PC-9 (cell line): ENCODE results near the gene DHX16. TPM values are rescaled to one million over a fixed set of nuclear protein-coding genes. Genes with fewer than 3 reads are reported as not detected.
A peak's percentile ranks its signal among the peaks of the same experiment; 100 is the strongest.

Experiments
- BruUV-seq: library from RNA; stranded (reverse); fragments of 400-500 nt; replicated peaks from 2 replicates; lab custom pipeline; 2021; lab: Mats Ljungman, UMichigan
- CTCF ChIA-PET: fragments of 300-600 bp; sonication (Branson Sonifier 250); formaldehyde crosslinking; loops from one replicate; lab custom pipeline; 2022; ENCODE audit warnings: antibody characterized with exemption; lab: Charles Lee
- POLR2A ChIA-PET: fragments of 300-600 bp; sonication (Branson Sonifier 250); formaldehyde crosslinking; loops from one replicate; lab custom pipeline; 2022; ENCODE audit warnings: antibody characterized with exemption; ENCODE audit not compliant: unreplicated experiment; lab: Charles Lee
- DNase-seq, 2 experiments: peaks; one replicate each; pipeline versions ENCODE4 v3.0.0 to v3.0.0-alpha.2; 2015 to 2022; ENCODE audit warnings: mixed read lengths in 1 of 2
- H2AFZ ChIP-seq: fragments of 200-600 bp; sonication (generic); 2 replicates; pipeline ENCODE4 v1.8.1; 2017; ENCODE audit warnings: antibody characterized with exemption
- H3F3A ChIP-seq: fragments of 200-600 bp; sonication (generic); 2 replicates; pipeline ENCODE4 v1.8.1; 2017; ENCODE audit warnings: antibody characterized with exemption, mild to moderate bottlenecking, low read depth; ENCODE audit not compliant: insufficient read depth
- H3K27ac ChIP-seq: fragments of 200-600 bp; sonication (generic); 2 replicates; pipeline ENCODE4 v1.6.1; 2016; ENCODE audit warnings: mixed run types
- H3K27me3 ChIP-seq: fragments of 200-600 bp; sonication (generic); 2 replicates; pipeline ENCODE4 v1.6.1; 2016; ENCODE audit warnings: low read depth, mixed run types; ENCODE audit not compliant: insufficient read depth
- H3K36me3 ChIP-seq: fragments of 200-600 bp; sonication (generic); 2 replicates; pipeline ENCODE4 v1.6.1; 2016; ENCODE audit warnings: low read depth, mixed run types
- H3K4me1 ChIP-seq: fragments of 200-600 bp; sonication (generic); replicated peaks from 2 replicates; pipeline ENCODE4 v1.6.1; 2016; ENCODE audit warnings: mixed run types; ENCODE audit not compliant: insufficient read depth
- H3K4me2 ChIP-seq: fragments of 200-600 bp; sonication (generic); 2 replicates; pipeline ENCODE4 v1.6.1; 2017; ENCODE audit warnings: mixed run types
- H3K4me3 ChIP-seq: fragments of 200-600 bp; sonication (generic); 2 replicates; pipeline ENCODE4 v1.6.1; 2016; ENCODE audit warnings: mixed run types
- H3K79me2 ChIP-seq: fragments of 200-600 bp; sonication (generic); 2 replicates; pipeline ENCODE4 v1.6.1; 2017; ENCODE audit warnings: low read depth, mixed run types
- H3K9me2 ChIP-seq: fragments of 200-600 bp; sonication (generic); 2 replicates; pipeline ENCODE4 v1.8.1; 2017; ENCODE audit warnings: mild to moderate bottlenecking; ENCODE audit not compliant: insufficient read depth
- H3K9me3 ChIP-seq: fragments of 200-600 bp; sonication (generic); 2 replicates; pipeline ENCODE4 v1.8.1; 2016; ENCODE audit warnings: low read depth; ENCODE audit not compliant: insufficient read depth
- H4K20me1 ChIP-seq: fragments of 200-600 bp; sonication (generic); 2 replicates; pipeline ENCODE4 v1.8.1; 2017; ENCODE audit not compliant: insufficient read depth
- CTCF ChIP-seq: fragments of 200-600 bp; sonication (generic); conservative IDR thresholded peaks from 2 replicates; pipeline ENCODE4 v1.6.1; 2017; ENCODE audit warnings: mixed run types, antibody characterized with exemption, mild to moderate bottlenecking, moderate library complexity
- EZH2 ChIP-seq: fragments of 200-600 bp; sonication (generic); IDR thresholded peaks from 2 replicates; pipeline ENCODE4 v1.8.0; 2017; ENCODE audit warnings: antibody characterized with exemption, low read depth
- intact Hi-C: fragments of 100-400 bp; cut with micrococcal nuclease; formaldehyde crosslinking; loops from one replicate; pipeline ENCODE4 v1.10.0; 2022; ENCODE audit not compliant: unreplicated experiment
- total RNA-seq: library from RNA; stranded (reverse); gene quantifications from 2 replicates; pipeline ENCODE4 v1.2.3, GENCODE V29; 2021

Gene DHX16
- total RNA-seq, 1 experiment from 2014 or later, result 43.5 TPM

GRCh38 chr6:30689022-30689865 is 16.4 kb upstream of the DHX16 start:
- intact Hi-C loops, result no loop called here
- Histone ChIP-seq H3F3A (peaks cover 18% of the 10 kb centered on the region; the same call in 1 of the 2 replicates), H3K27ac (no peak overlapping the region), H2AFZ (no peak overlapping the region), H3K4me3 (no peak overlapping the region), H3K27me3 (no peaks in the 10 kb centered on the region), H3K9me2 (no peaks in the 10 kb centered on the region), H4K20me1 (no peaks in the 10 kb centered on the region), H3K9me3 (no peaks in the 10 kb centered on the region), H3K36me3 (no peaks in the 10 kb centered on the region), H3K79me2 (peaks cover 33% of the 10 kb centered on the region), H3K4me1 (peaks cover 41% of the 10 kb centered on the region), H3K4me2 (0 out of 2 replicates have a peak overlapping the region, but pooled peaks have one; percentile 93)
- BruUV-seq, result no TSS peak
- no peak for TF ChIP-seq CTCF
- TF ChIP-seq EZH2, result no peak
- no peak for DNase-seq
- CTCF ChIA-PET, result interaction anchor here (0.7 kb wide), 1 partner anchor 27 kb away, joined by 3 read pairs; the partner anchor contains the start of gene MDC1
- POLR2A ChIA-PET, result no interaction called here

- TF ChIP-seq CTCF, result no peak
- no peak for TF ChIP-seq EZH2
- intact Hi-C loops, result no loop called here
- H3K4me1 ChIP-seq, result peaks cover 44% of the 10 kb centered on the region
- CTCF ChIA-PET, result interaction anchor here (0.7 kb wide), 1 partner anchor 28 kb away, joined by 3 read pairs; the partner anchor contains the start of gene MDC1
- H3K9me3 ChIP-seq, result no peaks in the 10 kb centered on the region
- POLR2A ChIA-PET, result no interaction called here
- peak overlapping the region; percentile 93 for H3K4me2 ChIP-seq
- no peak for DNase-seq
- H3K27ac ChIP-seq, result no peak overlapping the region
- BruUV-seq, result no TSS peak
- no peak overlapping the region for H2AFZ ChIP-seq
- no peak overlapping the region; the same call in 1 of the 2 replicates for H3K4me3 ChIP-seq
- peaks cover 25% of the 10 kb centered on the region for H3F3A ChIP-seq
- no peaks in the 10 kb centered on the region for H4K20me1 ChIP-seq
- peaks cover 40% of the 10 kb centered on the region for H3K79me2 ChIP-seq
- H3K27me3 ChIP-seq, result no peaks in the 10 kb centered on the region
- no peaks in the 10 kb centered on the region for H3K36me3 ChIP-seq
- no peaks in the 10 kb centered on the region for H3K9me2 ChIP-seq
Measured at GRCh38 chr6:30688569-30688968, 15.8 kb upstream of the DHX16 start.

GRCh38 chr6:30687659-30688431 is 15.0 kb upstream of the DHX16 start:
- H3K9me3 ChIP-seq, result no peaks in the 10 kb centered on the region
- peak in 1 of 2 experiments; percentile 38 for DNase-seq
- H3K4me1 ChIP-seq, result peaks cover 51% of the 10 kb centered on the region
- H3K79me2 ChIP-seq, result peaks cover 47% of the 10 kb centered on the region
- intact Hi-C loops, result loop anchor here (1.0 to 2.0 kb wide), 4 partner anchors 29 to 226 kb away; partner anchors contain the start of genes MDC1, MRPS18B, PPP1R10 and VARS2
- H3K27me3 ChIP-seq, result no peaks in the 10 kb centered on the region
- H3F3A ChIP-seq, result peaks cover 32% of the 10 kb centered on the region
- peak overlapping the region; percentile 92 for H2AFZ ChIP-seq
- peak overlapping the region; percentile 93 for H3K4me2 ChIP-seq
- CTCF ChIA-PET, result interaction anchor here (0.6 kb wide), 1 partner anchor 65 kb away, joined by 4 read pairs; no protein-coding TSS in a partner anchor
- H3K27ac ChIP-seq, result peak overlapping the region; percentile 72
- BruUV-seq, result TSS peak; percentile 51
- TF ChIP-seq CTCF (no peak), EZH2 (no peak)
- peak overlapping the region; percentile 98 for H3K4me3 ChIP-seq
- no peaks in the 10 kb centered on the region for H3K9me2 ChIP-seq
- POLR2A ChIA-PET, result interaction anchor here (0.6 to 1.2 kb wide), 3 partner anchors 10 to 73 kb away, joined by 5 to 7 read pairs (median 6); no protein-coding TSS in a partner anchor
- H4K20me1 ChIP-seq, result no peaks in the 10 kb centered on the region
- no peaks in the 10 kb centered on the region for H3K36me3 ChIP-seq
